GM23248 (cell line): ENCODE results near the gene SLC4A5.

ENCODE experiments used
- EZH2 ChIP-seq: fragments of 200-600 bp; sonication (generic); IDR thresholded peaks from 2 replicates; pipeline ENCODE4 v1.6.1; 2018; ENCODE audit warnings: antibody characterized with exemption, mild to moderate bottlenecking; ENCODE audit not compliant: insufficient read depth, poor library complexity, severe bottlenecking
- EZH2phosphoT487 ChIP-seq: fragments of 200-600 bp; sonication (generic); IDR thresholded peaks from 2 replicates; pipeline ENCODE4 v1.6.1; 2018; ENCODE audit warnings: antibody characterized with exemption, moderate library complexity, mild to moderate bottlenecking, low read depth; ENCODE audit not compliant: insufficient read depth

DNA sequence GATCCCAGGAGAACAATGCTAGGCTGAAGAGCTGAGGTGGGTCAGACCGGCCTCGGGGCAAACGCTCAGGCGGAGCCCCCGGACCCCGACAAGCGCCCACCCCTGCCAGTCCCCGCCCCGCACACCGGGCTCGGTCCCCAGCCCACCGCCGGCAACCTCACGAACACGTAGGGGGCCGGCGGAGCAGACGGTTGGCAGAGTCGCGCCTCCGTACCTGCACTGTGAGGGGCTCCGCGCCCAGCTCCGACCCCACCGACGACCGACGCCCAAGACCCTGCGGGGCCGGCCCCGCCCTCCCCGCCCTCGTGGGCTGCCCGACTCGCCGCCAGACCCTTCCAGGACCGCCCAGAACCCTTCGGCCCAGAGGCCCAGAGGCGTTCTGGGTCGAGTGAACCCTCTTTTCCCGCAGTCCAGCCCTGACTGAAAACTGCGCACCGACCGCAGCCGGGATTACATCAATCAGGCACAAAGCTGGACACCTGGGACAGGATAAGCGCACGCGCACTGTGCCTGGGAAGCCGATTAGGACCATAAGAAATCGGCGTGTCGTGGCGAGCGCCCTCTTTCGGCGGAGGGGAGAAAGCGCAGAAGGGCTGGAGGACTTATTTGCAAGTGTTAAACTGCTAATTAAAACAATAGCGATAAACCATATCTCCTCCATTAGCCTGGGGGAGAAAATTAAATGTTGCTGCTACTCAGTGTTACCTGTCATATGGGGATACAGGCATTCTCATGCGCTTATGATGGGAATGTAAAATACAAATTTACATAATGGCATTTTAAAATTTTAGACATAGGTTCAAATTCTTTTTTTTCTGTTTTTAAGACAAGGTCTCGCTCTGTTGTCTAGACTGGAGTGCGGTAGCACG, 48.6 kb upstream of the SLC4A5 start:
- TF ChIP-seq EZH2phosphoT487 (no peak), EZH2 (no peak)
